A549 treated with Hydrocortisone at 1 μM for 4 hours (cell line): ENCODE data around the gene SLC7A6OS. TPM values are rescaled to one million over a fixed set of nuclear protein-coding genes. Genes with fewer than 3 reads are reported as not detected.

Experiments
- total RNA-seq: library from RNA; stranded (reverse); fragments of 200-300 nt; extraction: Qiagen RNA extraction; gene quantifications from 5 replicates; pipeline ENCODE4 v1.2.3, GENCODE V29; 2022

The SLC7A6OS gene
- 10.8 to 12.6 TPM (median 12.2 TPM) in 5 replicates for total RNA-seq

GRCh38 chr16:68310774-68311511 lies at the start of gene SLC7A6OS, which contains the start of gene PRMT7:
TSS of gene SLC7A6OS (minus strand) at chr16:68310946. CDS start at chr16:68310926, 20 bp downstream.
TSS of gene PRMT7 (plus strand) at chr16:68311019. CDS start at chr16:68315980, 4,961 bp downstream.

GRCh38 chr16:68264128-68265077 lies 46.3 kb downstream of the SLC7A6OS start, which contains the start of gene SLC7A6:
TSS of gene SLC7A6 (plus strand) at chr16:68264526. CDS start at chr16:68274727, 10,201 bp downstream.

Other genes with a start within 250 kb of the SLC7A6OS start
- gene NFATC3, start 225.6 kb downstream of the SLC7A6OS start, total RNA-seq, result 12.8 to 16.1 TPM (median 14.0 TPM) in 5 replicates
- 0.08 to 0.22 TPM (median 0.09 TPM) in 5 replicates for gene ESRP2, start 74.8 kb downstream of the SLC7A6OS start, total RNA-seq
- gene PLA2G15, start 65.6 kb downstream of the SLC7A6OS start, total RNA-seq, result 13.3 to 17.0 TPM (median 16.0 TPM) in 5 replicates
- 30.2 to 39.3 TPM (median 32.9 TPM) in 5 replicates for gene SLC7A6, start 46.4 kb downstream of the SLC7A6OS start, total RNA-seq
- gene PRMT7, start 73 bp upstream of the SLC7A6OS start, total RNA-seq, result 29.3 to 34.9 TPM (median 30.2 TPM) in 5 replicates
- gene SMPD3, start 137.6 kb upstream of the SLC7A6OS start, total RNA-seq, result 0.13 to 0.25 TPM (median 0.16 TPM) in 5 replicates
- 6.9 to 9.4 TPM (median 9.3 TPM) in 5 replicates for gene ZFP90, start 228.3 kb upstream of the SLC7A6OS start, total RNA-seq